Activated CD4-positive, alpha-beta T cell treated with anti-CD3 and anti-CD28 coated beads, Interleukin-2, amount 50 U/mL, for 24 hours (primary cell): ENCODE data around the gene CAMSAP3.

ENCODE experiments used
- DNase-seq, 2 donors: peaks; one replicate each; pipeline ENCODE4 v3.0.0-alpha.2; 2020; ENCODE audit warnings: low read depth in 1 of 2, low spot score in 1 of 2

The CAMSAP3 gene, protein sequence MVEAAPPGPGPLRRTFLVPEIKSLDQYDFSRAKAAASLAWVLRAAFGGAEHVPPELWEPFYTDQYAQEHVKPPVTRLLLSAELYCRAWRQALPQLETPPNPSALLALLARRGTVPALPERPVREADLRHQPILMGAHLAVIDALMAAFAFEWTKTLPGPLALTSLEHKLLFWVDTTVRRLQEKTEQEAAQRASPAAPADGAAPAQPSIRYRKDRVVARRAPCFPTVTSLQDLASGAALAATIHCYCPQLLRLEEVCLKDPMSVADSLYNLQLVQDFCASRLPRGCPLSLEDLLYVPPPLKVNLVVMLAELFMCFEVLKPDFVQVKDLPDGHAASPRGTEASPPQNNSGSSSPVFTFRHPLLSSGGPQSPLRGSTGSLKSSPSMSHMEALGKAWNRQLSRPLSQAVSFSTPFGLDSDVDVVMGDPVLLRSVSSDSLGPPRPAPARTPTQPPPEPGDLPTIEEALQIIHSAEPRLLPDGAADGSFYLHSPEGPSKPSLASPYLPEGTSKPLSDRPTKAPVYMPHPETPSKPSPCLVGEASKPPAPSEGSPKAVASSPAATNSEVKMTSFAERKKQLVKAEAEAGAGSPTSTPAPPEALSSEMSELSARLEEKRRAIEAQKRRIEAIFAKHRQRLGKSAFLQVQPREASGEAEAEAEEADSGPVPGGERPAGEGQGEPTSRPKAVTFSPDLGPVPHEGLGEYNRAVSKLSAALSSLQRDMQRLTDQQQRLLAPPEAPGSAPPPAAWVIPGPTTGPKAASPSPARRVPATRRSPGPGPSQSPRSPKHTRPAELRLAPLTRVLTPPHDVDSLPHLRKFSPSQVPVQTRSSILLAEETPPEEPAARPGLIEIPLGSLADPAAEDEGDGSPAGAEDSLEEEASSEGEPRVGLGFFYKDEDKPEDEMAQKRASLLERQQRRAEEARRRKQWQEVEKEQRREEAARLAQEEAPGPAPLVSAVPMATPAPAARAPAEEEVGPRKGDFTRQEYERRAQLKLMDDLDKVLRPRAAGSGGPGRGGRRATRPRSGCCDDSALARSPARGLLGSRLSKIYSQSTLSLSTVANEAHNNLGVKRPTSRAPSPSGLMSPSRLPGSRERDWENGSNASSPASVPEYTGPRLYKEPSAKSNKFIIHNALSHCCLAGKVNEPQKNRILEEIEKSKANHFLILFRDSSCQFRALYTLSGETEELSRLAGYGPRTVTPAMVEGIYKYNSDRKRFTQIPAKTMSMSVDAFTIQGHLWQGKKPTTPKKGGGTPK

GRCh38 chr19:7595466-7596133 is at the start of gene CAMSAP3:
Gene CAMSAP3, plus strand, starts transcription at chr19:7595863. Its CDS starts 140 bp downstream, at chr19:7596003.
- no peak for DNase-seq

DNA sequence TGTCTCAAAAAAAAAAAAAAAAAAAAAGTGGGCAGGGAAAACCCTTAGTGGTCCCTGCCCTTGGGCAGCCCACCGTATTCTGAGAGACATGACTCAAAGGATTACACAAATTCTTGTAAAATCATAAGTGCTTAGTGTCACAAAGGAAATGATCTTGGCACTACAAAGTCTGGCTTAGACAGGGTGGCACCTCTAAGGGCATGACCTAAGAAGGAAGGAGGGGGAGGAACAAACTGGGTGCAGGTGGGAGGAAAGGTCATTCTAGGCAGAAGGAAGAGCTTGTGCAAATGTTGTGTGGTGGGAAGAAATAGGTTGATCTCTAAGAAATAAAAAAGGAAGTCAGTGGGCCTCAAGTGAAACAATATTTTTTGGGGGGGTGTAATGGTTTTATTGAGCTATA is 49.8 kb upstream of the CAMSAP3 start:
- DNase-seq: no peak

GRCh38 chr19:7547159-7547558 is 48.5 kb upstream of the CAMSAP3 start:
- DNase-seq: no peak

DNA sequence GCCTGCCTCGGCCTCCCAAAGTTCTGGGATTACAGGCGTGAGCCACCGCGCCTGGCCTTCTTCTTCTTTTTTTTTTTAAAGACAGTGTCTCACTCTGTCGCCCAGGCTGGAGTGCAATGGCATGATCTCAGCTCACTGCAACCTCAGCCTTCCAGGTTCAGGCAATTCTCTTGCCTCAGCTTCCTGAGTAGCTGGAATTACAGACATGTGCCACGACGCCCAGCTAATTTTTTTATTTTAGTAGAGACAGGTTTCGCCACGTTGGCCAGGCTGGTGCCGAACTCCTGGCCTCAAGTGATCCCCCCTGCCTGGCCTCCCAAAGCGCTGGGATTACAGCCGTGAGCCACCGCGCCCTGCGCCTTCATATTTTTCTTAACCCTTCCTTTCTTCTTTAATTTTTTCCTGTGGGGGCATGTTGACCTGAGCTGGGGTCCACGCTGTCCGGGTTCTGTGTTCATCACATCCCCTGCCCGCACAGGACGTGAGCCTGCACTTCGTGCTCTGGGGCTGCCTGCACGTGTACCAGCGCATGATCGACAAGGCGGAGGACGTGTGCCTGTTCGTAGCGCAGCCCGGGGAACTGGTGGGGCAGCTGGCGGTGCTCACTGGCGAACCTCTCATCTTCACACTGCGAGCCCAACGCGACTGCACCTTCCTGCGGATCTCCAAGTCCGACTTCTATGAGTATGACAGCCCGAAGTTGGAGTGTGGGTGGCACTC is 46.1 kb upstream of the CAMSAP3 start:
- no peak for DNase-seq

GRCh38 chr19:7550169-7550770 is 45.4 kb upstream of the CAMSAP3 start:
- no peak for DNase-seq

GRCh38 chr19:7550987-7551761 is 44.5 kb upstream of the CAMSAP3 start:
- DNase-seq: no peak

DNA sequence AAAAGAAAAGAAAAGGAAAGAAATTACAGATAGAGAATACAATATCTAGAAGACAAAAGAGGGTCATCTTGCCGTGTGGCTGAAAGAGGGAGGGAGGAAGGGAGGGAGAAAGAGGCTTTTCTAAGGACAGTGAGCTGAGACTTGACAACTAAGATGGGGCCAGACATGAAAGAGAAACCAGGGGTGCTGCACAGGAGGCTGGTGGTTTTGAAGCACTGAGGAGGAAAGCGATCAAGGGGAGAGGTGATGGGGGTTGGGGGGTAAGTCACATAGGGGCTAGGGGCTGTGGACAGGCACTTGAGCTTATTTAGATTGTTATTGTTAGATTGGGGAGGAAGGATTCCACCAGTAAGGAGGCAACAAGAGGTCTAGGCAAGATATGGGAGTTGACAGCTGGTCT is 42.9 kb upstream of the CAMSAP3 start:
- no peak for DNase-seq

- no peak for DNase-seq
Observed at GRCh38 chr19:7554565-7554964, 41.1 kb upstream of the CAMSAP3 start.

GRCh38 chr19:7554990-7555864 is 40.4 kb upstream of the CAMSAP3 start:
- no peak for DNase-seq

DNA sequence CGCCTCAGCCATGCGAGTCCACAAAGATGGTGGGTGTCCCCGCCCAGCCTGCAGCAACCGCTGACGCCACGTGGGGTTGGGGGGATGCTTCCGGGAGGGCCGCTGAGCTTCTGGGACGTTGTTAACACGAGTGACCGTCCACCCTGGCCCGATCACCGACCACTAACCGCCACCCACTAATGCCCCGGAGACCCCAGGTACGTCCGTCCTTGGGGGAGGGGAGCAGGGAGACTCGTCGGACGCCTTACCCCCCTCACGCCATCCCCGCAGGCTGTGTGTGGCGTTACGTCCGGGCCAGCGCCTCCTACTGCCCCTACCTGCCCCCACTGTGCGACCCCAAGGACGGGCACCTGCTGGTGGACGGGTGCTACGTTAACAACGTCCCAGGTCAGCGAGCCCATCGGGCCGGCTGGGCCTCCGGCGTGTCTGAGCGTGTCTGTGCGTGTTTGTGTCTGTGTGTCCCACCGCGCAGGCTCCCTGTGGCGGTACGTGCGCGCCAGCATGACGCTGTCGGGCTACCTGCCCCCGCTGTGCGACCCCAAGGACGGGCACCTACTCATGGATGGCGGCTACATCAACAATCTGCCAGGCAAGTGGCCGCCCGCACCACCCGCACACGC is 38.9 kb upstream of the CAMSAP3 start:
- no peak for DNase-seq

DNA sequence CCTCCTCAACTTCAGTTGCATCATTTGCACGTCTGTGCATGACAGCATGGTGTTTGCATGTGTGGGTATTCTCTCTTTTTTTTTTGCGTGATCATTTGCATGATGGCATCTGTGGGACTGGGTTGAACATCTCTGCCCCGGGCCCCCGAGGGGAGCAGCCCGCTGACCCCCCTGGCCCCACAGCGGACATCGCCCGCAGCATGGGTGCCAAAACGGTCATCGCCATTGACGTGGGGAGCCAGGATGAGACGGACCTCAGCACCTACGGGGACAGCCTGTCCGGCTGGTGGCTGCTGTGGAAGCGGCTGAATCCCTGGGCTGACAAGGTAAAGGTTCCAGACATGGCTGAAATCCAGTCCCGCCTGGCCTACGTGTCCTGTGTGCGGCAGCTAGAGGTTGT is 37.0 kb upstream of the CAMSAP3 start:
- no peak for DNase-seq

DNA sequence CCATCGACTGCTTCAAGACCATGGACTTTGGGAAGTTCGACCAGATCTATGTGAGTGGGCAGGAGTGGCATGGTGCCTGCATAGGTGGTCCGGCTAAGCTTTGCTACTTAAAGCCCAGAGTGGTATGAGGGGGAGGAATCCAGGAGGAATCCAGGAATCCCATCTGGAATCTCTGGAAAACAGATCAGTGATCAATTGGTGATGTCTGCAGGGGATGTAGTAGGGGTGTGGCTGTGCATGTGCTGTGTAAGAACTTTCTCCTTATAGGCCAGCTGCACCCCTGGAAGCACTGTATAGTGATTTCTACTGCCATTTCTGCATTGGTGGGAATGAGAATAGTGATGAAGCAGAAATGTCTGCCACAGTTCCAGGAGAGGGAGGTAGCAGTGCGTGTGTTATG is 36.6 kb upstream of the CAMSAP3 start:
- DNase-seq: no peak

DNA sequence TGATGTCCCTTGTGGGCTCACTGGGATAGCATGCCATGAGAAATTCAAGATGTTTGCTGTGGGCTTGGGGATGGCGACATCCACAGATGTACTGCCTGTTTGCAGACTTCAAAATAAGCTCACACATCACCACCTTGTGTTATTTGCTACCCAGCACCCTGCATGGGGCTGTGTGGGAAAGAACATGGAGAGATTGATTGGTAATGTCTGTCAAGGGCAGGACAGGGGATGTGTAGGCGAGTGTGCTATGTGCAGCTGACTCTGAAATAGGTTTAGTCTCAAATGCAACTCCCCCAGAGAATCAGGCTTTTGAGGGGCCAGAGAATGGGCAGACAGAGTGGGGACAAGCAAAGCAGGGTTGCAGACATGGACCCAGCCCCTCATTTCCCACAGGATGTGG is 35.4 kb upstream of the CAMSAP3 start:
- DNase-seq: no peak

GRCh38 chr19:7561325-7561724 is 34.3 kb upstream of the CAMSAP3 start:
- DNase-seq: no peak

DNA sequence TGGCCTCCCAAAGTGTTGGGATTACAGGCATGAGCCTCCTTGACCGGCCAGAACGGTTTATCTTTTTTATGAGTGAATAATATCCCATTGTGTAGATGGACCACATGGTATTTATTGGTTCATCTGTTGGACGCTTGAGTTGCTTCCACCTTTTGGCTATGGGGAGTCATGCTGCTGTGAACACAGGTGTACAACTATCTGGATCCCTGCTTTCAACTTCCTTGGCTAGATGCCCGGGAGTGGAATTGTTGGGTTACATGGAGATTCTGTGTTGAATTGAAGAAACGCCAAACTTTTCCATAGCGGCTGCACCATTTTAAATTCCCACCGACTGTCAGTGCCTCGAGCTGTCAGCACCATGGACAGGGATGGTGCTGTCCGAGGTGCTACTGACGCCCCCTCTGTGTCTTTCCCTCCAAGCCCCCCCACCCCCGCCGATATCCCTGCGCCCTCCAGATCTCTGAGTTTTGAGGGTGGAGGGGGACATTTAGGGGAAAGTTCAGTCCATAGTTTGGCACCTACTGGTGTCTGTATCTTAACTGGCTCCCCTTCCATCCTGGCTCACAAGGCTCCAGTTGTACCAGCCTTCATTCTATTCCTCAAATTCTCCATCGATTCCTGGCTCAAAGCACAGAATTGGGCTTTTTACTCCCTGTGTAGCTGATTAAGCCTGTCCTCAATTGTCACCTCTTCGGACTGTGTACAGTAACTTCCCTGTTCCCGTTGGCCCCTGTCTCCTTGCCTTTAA is 32.8 kb upstream of the CAMSAP3 start:
- no peak for DNase-seq

- DNase-seq: no peak
Observed at GRCh38 chr19:7564866-7565265, 30.8 kb upstream of the CAMSAP3 start.

DNA sequence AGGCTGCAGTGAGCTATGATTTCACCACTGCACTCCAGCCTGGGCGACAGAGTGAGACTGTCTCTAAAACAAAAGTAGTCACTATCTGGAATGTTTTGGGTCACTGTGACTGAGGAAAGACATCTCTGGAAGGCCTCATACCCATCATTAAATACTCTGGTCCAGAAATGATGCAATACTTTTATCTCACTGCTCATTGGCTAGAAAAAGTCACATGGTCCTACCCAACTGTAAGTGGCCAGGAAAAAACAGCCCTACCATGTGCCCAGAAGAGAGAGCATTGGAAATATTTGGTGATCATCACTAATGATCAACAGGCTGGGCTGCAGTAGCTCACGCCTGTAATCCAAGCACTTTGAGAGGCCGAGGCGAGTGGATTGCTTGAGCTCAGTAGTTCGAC is 30.3 kb upstream of the CAMSAP3 start:
- no peak for DNase-seq
